Measurements from ENCODE around the gene NPIPA7. TPM values are rescaled to one million over a fixed set of nuclear protein-coding genes. Genes with fewer than 3 reads are reported as not detected.
"Not testable (repeated sequence)": the region's sequence is repeated elsewhere in the genome, so short reads cannot be mapped to it uniquely, and the experiment has no call there.

Gene NPIPA7
- total RNA-seq, 1 donor from 2014 or later, result 5.5 TPM

GRCh38 chr16:16413773-16414172 lies 34.8 kb downstream of the NPIPA7 start:
- DNase-seq (ENCODE audit: low spot score); intact Hi-C loops (cut with DNase I): not testable (repeated sequence)

- intact Hi-C loops (cut with DNase I); DNase-seq (ENCODE audit: low spot score): not testable (repeated sequence)
These were observed 38.1 kb downstream of the NPIPA7 start for GRCh38 chr16:16417071-16417470.

DNA sequence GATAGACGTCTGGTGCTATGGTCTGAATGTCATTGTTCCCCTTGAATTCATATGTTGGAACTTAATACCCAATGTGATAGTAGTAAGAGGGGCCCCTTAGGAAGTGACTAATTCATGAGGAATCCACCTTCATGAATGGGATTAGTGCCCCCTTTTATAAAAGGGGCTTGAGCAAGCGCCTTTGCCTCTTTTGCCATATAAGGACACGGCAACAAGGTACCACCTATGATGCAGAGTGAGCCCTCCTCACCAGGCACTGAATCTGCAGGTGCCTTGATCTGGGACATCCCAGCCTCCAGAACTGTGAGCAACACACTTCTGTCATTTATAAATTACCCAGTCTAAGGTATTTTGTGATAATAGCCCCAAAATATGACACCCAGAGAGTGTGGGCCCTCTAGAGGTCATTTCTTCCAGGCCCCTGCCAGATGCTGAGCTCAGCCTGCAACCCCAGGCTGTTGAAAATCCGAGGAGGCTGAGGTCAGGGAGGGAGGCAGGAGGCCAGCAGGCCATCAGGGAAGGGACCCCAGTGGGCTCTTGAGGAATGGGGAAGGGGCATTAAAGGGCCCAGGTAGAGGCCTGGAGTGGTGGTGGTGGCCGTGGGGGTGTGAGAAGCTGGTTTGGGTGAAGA lies 39.1 kb downstream of the NPIPA7 start:
- DNase-seq (ENCODE audit: low spot score); intact Hi-C loops (cut with DNase I): not testable (repeated sequence)

DNA sequence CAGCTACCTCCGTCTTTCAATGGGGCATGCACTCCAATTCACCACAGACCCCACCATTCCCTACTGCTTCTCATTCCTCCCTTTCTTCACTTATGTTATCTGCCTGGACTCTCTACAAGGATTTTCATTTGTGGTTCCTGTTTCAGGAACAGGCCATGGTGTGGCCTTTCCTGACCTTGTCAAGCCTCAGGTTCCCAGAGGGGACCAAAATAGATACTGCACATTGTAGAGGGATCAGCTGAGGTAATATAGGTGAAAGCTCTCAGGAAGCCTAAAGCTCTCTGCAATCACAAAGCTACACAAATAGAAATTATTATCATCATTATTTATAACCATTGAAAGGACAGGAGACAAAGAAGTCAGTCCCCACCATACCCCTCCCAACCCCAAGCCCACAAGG lies 41.6 kb downstream of the NPIPA7 start:
- intact Hi-C loops (cut with DNase I); DNase-seq (ENCODE audit: low spot score): not testable (repeated sequence)

DNA sequence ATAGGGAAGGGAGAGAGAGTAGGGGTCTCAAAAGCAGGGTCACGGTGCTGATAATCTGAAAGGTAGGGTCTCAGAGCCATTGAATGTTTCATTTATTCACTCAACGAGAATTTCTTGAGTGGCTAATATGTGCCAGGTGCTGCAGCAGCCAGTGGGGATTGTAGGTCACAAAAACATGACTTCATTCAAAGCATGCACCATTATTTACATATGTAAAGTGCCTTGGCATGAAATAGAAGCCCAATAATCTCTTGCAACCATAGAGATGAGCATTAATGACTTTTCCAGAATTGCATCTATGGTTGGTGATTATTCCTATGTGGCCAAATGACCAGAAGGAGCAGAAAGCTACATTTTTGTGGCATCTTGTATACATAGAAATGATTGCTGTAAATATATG lies 46.2 kb downstream of the NPIPA7 start:
- intact Hi-C loops (cut with DNase I); DNase-seq (ENCODE audit: low spot score): not testable (repeated sequence)

GRCh38 chr16:16431135-16431534 lies 52.2 kb downstream of the NPIPA7 start:
- DNase-seq (ENCODE audit: low spot score); intact Hi-C loops (cut with DNase I): not testable (repeated sequence)

DNA sequence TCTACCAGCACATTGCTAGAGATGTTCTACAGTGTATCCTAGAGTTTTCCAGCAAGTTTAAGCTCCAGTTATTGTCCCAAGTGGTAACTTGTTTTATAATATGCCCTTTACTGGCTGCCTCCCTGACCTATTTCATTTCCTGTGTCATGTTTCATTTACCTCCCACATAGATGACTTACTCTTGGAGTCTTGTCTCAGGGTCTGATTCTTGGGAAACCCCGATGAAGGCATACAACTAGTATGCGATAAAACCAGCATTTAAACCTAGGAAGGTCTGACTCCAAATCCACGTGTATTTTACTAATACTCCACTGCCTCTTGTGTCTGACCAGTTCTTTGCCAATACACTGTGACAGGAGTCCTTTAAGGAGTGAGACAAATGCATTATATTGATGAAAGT lies 55.8 kb downstream of the NPIPA7 start:
- intact Hi-C loops (cut with DNase I); DNase-seq (ENCODE audit: low spot score): not testable (repeated sequence)

DNA sequence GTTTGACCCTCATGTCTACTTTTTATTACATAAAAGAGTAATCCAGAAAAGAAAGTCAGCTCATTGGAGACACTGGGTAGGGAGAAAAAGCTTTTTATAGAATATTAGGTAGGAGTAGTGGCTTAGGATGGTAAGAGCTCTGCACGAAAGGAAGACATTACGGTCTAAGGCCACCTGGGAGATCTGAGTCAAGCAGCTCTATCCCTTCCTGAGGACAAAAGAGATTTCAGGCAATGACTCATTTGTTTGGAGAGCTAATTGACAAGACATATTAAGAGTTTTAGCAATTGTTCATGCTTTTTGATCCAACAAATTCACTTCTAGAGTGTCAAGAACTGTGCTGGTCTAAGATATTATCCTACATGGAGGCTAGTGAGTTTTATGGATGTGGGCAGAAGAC lies 62.5 kb downstream of the NPIPA7 start:
- DNase-seq (ENCODE audit: low spot score); intact Hi-C loops (cut with DNase I): not testable (repeated sequence)

Small RNA genes lying within 50 kb of the gene (microRNA-seq; reads per million reads assigned to microRNA genes)
- gene MIR6511A3 (not detected), gene MIR6770-2 (not detected)

Other genes with a start within 250 kb of the NPIPA7 start
- gene ABCC6, start 155.6 kb upstream of the NPIPA7 start, total RNA-seq, result 0.38 TPM
- gene NOMO3, start 146.6 kb upstream of the NPIPA7 start, total RNA-seq, result 34.9 TPM

Measured in cardiac septum (tissue), 1 donor.